AG08396 (cell line): Measurements from ENCODE around the gene ZNF677.
"Not testable (repeated sequence)": the region's sequence is repeated elsewhere in the genome, so short reads cannot be mapped to it uniquely, and the experiment has no call there.

Experiments used
- DNase-seq: peaks from one replicate; pipeline ENCODE4 v3.0.0; 2012; ENCODE audit warnings: low spot score, mixed read lengths

ZNF677 gene

GRCh38 chr19:53193535-53194222 is 61.0 kb downstream of the ZNF677 start:
- DNase-seq: no peak

GRCh38 chr19:53192771-53193534 is 61.7 kb downstream of the ZNF677 start, which contains the start of gene ZNF665:
TSS of gene ZNF665 (minus strand) at chr19:53193358. CDS start at chr19:53182898, 10,460 bp downstream.
- DNase-seq: peak; percentile 89

- DNase-seq: no peak
Observed at GRCh38 chr19:53190253-53190652, 64.4 kb downstream of the ZNF677 start.

GRCh38 chr19:53189691-53190198 is 64.9 kb downstream of the ZNF677 start:
- not testable (repeated sequence) for DNase-seq
